ENCODE measurements around the gene ADGRF5. TPM values are rescaled to one million over a fixed set of nuclear protein-coding genes. Genes with fewer than 3 reads are reported as not detected.

Gene ADGRF5
- total RNA-seq, 1 donor from 2014 or later = 10.1 TPM

DNA sequence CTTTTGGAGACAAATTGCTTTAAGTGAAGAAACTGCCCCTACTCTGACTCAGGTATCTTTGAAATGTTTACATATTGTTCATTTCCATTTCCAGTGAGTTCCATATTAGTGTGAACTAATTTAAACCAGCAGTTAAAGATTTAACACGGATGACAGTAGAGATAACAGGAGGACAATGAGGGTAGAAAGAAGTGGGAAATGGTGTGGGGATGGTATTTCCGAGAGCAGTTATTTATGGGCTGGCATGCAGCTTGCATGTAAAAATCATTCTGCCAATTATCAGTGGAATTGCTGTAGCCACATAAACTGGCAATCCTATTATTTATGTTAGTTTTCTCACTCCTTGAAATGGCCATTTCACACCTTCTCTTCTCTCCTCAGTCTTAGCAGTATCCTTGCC is 8.6 kb upstream of the ADGRF5 start:
- DNase-seq (ENCODE audit: low spot score) = no peak

DNA sequence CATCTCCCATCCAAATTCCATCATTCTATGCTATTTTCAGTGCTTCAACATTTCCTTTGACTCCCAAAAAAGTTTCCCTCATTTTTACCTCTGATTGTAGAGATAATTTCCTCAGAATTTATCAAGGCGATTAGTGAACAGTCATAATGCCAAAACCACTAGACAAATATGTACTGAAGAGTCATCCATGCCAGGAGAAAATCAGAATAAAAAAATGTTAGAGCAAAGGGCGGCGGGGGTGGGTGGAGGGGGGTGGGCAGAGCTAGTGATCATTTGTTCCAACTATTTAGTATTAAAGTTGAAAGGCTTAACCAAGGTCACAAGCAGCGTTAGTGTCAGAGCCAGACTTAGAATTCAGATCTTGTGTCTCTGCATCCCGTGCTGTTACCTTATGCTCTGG is 5.3 kb upstream of the ADGRF5 start:
- DNase-seq (ENCODE audit: low spot score) = no peak

DNA sequence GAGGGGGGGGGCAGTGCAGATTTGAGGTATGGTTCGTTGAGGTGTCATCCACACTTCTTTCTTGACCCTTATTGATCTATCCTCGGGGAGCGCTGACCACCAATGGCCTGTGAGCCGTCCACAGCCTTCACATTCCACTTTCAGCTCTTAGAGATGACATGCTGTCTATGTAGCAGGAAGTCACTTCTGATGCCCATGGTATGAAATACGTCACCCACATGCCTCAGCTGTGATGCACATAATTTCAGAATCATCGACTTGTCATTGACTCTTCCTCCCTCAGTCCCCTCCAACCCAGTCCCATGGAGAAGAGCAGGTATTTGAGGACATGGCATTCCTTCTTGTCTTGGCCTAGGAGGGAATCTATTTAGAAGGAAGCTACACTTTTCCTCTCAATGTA is 4.7 kb upstream of the ADGRF5 start:
- no peak for DNase-seq (ENCODE audit: low spot score)

GRCh38 chr6:46925563-46926253 is 4.0 kb upstream of the ADGRF5 start:
- peak; percentile 58 for DNase-seq (ENCODE audit: low spot score)

DNA sequence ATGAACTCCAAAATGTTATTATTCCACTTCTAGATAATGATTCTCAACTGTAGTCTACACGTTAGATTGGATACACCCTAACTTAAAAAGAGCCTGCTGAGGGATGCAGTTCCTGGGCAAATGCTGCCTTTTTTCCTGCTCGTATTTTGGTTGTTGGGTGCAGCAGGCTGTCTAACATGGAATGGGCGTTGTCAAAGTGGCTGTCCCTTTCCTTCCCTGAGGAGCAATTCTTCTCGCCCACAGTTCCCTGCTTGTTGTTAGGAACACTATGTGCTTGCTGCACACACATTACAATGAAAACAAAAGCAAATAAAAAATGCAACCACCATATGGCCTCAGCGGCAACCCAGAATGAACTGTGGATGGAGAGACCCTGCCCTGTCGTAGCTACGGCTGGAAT is 1.7 kb upstream of the ADGRF5 start:
- no peak for DNase-seq (ENCODE audit: low spot score)

DNA sequence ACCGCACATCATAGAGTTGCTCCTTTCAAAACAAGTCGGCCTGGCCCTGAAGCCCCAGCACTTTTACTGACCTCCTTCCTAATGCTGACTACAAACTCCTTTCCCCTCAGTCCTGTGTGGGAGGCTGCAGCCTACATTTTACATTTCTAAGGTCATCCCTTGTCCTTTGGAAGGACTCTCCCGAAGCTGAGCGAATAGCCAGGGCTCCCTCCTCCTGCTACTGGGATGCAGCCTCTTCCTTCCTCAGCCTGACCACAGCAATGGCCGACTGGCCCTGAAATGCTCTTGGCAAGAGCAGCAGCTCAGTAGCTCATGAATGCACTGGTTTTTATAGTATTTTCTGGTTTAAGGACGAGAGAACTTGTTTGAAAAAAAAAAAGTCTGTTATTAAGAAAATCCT is 679 bp downstream of the ADGRF5 start:
- DNase-seq (ENCODE audit: low spot score) = no peak

DNA sequence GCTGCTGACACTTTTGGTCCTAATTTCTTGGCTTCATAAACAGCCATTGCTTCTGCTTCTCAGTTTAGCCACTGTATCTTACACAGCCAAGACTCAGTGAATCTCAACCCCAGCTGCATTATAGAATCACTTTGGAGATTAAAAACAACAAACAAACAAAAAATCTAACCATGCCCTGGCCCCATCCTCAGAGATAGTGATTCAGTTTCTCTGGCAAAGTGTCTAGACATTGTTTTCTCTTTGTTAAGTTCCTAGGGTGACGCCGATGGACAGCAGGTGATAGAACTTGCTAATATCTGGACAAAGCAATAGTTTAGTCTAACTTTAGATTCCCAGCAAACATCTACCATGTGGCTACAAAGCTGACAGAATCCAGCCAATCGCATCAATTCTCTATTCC is 2.9 kb downstream of the ADGRF5 start:
- no peak for DNase-seq (ENCODE audit: low spot score)

- DNase-seq (ENCODE audit: low spot score) = no peak
These were observed 4.7 kb downstream of the ADGRF5 start for GRCh38 chr6:46917002-46917545.

DNA sequence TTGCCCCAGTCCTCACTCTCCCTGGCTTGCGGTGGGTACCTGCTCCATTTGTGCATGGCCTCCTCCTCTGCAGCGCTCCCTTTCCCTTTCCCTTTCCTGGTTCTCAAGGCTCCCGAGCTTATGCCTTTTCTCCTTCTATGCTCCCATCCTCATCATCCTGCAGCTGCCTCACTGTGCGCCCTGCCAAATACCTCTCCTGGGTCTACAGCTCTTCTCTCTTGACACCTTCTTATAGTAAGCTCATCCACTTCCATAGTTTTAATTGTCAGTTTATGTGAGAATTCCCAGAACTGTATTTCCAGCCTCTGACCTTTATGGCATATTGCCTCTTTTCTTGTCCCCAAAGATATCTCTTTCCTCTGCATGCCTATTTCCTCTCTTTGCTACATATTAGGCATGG is 5.9 kb downstream of the ADGRF5 start:
- DNase-seq (ENCODE audit: low spot score) = no peak

- DNase-seq (ENCODE audit: low spot score) = no peak
These were observed 6.4 kb downstream of the ADGRF5 start for GRCh38 chr6:46915380-46915779.

GRCh38 chr6:46914279-46914810 is 7.4 kb downstream of the ADGRF5 start:
- no peak for DNase-seq (ENCODE audit: low spot score)

- DNase-seq (ENCODE audit: low spot score) = no peak
These were observed 12.4 kb downstream of the ADGRF5 start for GRCh38 chr6:46909371-46909770.

- no peak for DNase-seq (ENCODE audit: low spot score)
These were observed 15.0 kb downstream of the ADGRF5 start for GRCh38 chr6:46906776-46907175.

DNA sequence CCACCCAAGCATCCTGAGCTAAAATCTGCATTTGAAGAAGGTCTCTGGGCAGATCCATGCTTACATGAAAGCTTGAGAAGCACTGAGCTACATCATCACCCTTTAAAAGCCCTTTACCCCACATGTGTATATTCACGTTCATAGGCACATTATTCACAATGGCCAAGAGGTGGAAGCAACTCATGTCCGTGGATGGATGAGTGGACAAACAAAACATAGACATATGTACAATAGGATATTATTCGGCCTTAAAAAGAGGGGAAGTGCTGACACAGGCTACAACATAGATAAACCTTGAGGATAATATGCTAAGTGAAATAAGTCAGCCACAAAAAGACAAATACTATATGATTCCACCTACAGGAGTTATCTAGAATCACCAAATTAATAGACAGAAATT is 17.6 kb downstream of the ADGRF5 start:
- DNase-seq (ENCODE audit: low spot score) = no peak

GRCh38 chr6:46903175-46903574 is 18.6 kb downstream of the ADGRF5 start:
- DNase-seq (ENCODE audit: low spot score) = no peak

GRCh38 chr6:46901882-46902314 is 19.8 kb downstream of the ADGRF5 start:
- DNase-seq (ENCODE audit: low spot score) = peak; percentile 16

- no peak for DNase-seq (ENCODE audit: low spot score)
These were observed 21.5 kb downstream of the ADGRF5 start for GRCh38 chr6:46900266-46900665.

DNA sequence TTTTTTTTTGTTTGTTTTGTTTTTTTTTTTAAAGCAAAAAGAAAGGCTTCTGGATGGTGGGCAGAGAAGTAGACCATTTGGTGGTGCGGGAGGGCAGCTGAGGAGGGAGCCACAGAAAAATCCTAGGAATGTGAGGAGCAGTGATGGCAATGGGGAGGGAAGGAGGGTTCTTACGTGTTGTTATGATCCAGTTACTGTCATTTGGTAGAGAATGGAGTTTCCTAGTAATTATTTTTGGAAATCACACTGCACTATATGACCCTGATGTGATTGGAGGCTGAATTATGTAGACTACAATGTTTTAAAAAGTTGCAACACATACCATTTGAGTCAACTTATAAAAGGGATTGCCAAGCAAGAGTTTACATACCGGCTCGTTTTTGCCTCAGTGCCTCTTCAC is 22.1 kb downstream of the ADGRF5 start:
- no peak for DNase-seq (ENCODE audit: low spot score)

GRCh38 chr6:46898006-46898405 is 23.7 kb downstream of the ADGRF5 start:
- no peak for DNase-seq (ENCODE audit: low spot score)

DNA sequence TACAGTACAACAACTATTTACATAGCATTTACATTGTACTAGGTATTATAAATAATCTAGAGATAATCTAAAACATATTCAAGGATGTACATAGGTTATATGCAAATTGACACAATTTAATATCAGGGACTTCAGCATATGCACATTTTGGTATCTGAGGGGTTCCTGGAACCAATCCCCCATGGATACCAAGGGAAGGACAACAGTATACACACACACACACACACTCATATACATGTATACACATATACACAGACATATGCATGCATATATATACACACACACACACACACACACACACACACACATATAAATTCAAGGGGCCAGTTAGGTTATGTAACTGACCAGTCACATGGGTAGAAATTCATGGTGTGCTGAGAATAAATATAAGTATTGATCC is 24.9 kb downstream of the ADGRF5 start:
- DNase-seq (ENCODE audit: low spot score) = no peak

GRCh38 chr6:46895930-46896329 is 25.8 kb downstream of the ADGRF5 start:
- DNase-seq (ENCODE audit: low spot score) = no peak

DNA sequence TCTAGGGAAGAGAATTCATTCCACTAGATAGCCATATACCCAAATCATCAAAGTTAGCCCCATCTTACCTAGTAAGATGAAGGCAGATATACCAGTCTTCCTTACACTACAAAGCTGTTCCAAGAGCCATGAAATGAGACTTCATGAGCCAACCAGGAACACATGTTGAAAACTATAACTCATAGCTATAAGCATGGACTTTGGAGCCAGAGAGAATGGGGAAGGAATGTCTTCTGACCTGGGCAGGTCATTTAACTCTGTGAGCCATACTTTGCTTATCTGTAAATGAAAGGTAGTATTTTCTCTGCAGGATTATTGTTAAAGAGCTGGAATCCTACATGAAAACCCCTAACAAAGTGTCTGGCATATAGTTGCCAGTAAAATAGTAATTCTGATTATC is 27.3 kb downstream of the ADGRF5 start:
- DNase-seq (ENCODE audit: low spot score) = peak; percentile 20

DNA sequence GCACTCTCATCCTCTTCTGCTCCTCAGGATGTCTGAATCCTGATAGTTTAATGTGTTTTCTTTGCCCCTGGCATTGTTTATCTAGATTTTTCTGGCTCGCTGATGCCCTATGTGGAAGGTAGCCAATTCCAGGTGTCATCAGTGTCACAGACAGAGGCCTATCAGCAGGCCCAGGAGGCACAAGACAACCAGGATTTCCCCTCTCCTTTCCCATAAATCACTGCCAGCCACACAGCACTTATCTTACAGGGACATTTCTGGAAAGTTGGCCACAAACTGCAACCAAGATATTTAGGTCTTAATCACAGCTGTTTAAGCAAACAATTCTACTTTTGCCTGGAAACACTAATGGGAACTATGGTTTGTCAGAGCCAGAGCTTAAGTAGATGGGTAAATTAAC is 28.1 kb downstream of the ADGRF5 start:
- DNase-seq (ENCODE audit: low spot score) = no peak

Measured in mucosa of gallbladder (tissue), 1 donor.